GM21723 (cell line): ENCODE results near the gene ABI3BP.

Experiments
- ATAC-seq: cut with Tn5 transposase; IDR thresholded peaks from one replicate; pipeline ENCODE4 v1.9.1; 2021; ENCODE audit warnings: mild to moderate bottlenecking, moderate library complexity; ENCODE audit not compliant: unreplicated experiment

Gene ABI3BP

GRCh38 chr3:100988080-100988479, 5.1 kb downstream of the ABI3BP start:
- ATAC-seq: no peak

DNA sequence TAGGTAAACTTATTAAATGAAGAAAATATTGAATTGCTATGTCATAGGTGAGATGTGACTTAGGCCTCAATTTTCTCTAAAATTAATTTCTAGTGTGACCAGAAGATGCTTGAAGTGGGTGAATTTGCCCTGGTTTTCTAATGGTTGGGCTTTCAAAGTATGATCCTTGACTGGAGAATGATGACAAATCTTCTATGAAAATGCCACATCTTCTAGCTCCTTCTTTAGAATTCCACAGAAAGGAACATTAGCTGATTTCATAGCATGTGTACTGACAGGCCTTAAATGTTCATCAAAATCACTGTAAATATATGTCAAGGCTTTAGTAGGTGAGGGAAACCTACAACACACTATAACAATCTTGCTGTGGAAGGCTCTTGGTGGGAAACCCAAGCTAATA, 8.9 kb downstream of the ABI3BP start:
- ATAC-seq: no peak

DNA sequence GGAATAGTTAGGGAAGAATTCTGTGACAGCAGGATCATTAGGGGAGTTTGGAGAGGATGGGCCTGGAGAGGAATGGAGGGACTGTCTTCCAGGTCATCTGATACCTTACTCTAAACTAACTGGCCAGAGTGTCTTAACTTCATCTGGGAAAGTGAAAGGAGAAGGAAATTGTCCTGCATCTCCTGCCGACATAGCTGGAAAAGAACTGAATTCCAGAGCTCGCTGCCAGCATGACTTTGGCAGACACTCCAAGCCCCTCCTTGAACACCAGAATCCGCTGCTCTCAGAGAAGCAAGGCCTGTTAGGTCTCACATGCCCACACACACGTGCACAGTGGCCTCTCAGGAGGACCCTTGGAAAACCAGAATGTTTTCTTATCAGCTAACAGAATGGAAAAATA, 10.5 kb downstream of the ABI3BP start:
- no peak for ATAC-seq

- no peak for ATAC-seq
Measured at GRCh38 chr3:100981164-100981911, 11.9 kb downstream of the ABI3BP start.

GRCh38 chr3:100978011-100978659, 15.1 kb downstream of the ABI3BP start:
- ATAC-seq: no peak

GRCh38 chr3:100976611-100977010, 16.6 kb downstream of the ABI3BP start:
- no peak for ATAC-seq

DNA sequence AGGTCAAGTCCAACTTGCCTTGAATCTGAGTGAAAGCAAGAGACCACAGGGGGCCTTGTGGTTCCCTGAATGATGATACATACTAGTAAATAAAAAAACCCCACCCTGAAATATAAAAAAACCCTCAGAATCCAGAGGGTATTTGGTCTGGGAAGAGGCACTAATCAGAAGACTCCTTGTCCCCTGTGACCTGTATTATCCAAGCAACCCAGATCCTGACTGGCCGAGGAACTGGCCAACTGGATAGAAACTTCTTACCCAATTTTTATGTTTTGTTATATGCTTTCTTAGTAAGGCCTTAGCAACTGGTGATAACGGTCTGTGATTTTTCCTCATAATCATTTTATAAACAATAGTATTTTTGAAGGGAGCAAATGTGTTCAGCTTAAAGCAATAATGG, 17.5 kb downstream of the ABI3BP start:
- ATAC-seq: no peak

GRCh38 chr3:100973594-100973993, 19.6 kb downstream of the ABI3BP start:
- no peak for ATAC-seq

GRCh38 chr3:100972867-100973266, 20.4 kb downstream of the ABI3BP start:
- no peak for ATAC-seq

- ATAC-seq: no peak
Measured at GRCh38 chr3:100972301-100972844, 20.8 kb downstream of the ABI3BP start.

- no peak for ATAC-seq
Measured at GRCh38 chr3:100971798-100972197, 21.4 kb downstream of the ABI3BP start.

GRCh38 chr3:100970477-100970990, 22.7 kb downstream of the ABI3BP start:
- no peak for ATAC-seq

GRCh38 chr3:100968932-100969906, 24.0 kb downstream of the ABI3BP start:
- no peak for ATAC-seq

GRCh38 chr3:100966807-100967206, 26.4 kb downstream of the ABI3BP start:
- ATAC-seq: no peak

DNA sequence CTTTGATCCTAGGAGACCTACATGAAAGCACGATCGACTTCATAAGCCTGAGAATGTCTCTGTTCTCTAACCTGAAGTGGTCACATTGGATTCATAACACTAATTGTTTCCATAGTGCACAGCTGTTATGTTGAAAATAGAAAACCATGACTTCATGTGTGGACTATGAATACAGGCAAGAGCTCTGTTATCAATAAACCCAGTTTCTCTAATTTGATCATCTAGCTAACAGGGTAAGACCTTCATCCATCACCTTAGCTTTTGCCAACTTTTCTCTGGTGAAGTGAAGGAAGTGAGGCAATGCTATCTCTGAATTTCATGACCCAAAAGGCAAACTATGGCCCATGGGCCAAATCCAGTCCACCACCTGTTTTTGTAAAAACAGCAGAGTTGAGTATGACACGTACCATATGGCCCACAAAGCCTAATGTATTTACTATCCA, 27.2 kb downstream of the ABI3BP start:
- no peak for ATAC-seq

DNA sequence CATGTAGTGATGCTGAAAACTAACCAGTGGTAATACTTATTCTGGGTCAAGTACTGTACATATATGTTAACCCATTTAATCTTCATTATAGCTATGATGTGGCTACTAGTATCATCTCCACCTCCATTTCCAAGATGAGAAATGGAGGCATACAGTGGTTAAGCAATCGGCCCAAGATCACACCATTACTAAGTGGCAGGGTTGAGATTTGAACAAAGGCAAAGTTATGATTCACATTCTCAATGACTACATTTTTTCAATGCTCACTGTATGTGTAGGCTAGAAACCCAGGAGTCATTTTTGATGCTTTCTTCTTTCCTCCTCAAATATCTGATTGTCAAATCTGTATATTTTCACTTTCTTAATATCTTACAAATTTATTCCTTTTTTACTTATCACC, 30.2 kb downstream of the ABI3BP start:
- no peak for ATAC-seq

DNA sequence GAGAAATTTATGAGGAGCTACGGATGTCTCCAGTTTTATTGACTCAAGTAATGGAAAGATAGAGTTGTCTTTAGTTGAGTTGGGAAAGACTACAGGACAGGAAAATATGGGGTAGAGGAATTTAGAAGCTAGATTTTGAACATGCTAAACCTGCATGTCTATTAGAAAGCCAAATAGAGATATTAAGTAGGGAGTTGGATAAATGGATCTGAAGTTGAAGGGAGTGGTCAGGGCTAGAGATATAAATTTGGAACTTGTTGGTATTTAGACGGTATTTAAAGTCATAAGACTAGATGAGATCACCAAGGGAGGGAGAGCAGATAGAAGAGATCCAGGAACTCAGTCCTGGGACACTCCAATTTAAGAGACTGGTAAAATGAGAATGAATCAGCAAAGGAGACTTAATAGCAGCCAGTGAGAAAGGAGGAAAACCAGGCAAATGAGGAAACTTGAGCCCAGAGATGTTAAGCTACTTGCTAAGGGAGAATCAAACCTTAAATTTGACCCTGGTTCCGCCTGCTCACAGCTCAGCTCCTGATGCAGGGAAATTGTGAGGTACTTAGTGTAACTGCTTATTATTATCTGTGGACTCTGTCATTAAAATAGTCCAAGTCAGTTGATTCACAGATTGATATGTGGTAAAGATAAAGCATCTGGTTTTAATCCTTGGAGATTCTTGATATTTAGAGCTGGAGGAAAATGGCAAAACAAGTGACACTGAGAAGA, 35.8 kb downstream of the ABI3BP start:
- no peak for ATAC-seq

DNA sequence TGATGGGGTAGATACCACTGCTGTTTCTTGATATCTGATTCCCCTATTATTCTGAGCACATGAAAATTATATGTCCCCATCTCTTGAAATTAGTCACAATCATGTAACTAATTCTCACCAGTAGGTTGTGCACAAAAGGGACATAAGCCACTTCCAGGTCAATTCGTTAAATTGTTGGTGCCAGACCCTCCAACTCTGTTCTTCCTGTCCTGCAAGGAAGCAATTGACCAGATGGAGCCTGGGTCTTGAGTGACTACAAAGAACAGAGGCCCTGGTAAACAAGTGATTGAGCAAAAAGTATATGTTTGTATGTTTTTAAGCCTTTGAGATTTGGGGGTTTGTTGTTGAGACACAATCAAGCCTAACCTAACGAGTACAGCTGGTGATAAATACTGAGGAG, 36.9 kb downstream of the ABI3BP start:
- no peak for ATAC-seq

GRCh38 chr3:100954990-100955389, 38.2 kb downstream of the ABI3BP start:
- no peak for ATAC-seq
